Fibroblast of the aortic adventitia (primary cell): Measurements from ENCODE around the gene ITGB6. TPM values are rescaled to one million over a fixed set of nuclear protein-coding genes. Genes with fewer than 3 reads are reported as not detected.
A peak's percentile ranks its signal among the peaks of the same experiment; 100 is the strongest.

Experiments
- DNase-seq: peaks from one replicate; pipeline ENCODE4 v3.0.0-alpha.2; 2010; ENCODE audit warnings: low read depth
- H3K4me3 ChIP-seq: 2 replicates; pipeline ENCODE4 v1.5.1; 2011; ENCODE audit warnings: low read depth, mild to moderate bottlenecking, control low read depth, low read length, moderate library complexity
- total RNA-seq: library from RNA; depleted of rRNA; stranded (reverse); fragments of >200 nt; gene quantifications from 2 replicates; pipeline ENCODE4 v1.2.3, GENCODE V29; 2012; ENCODE audit warnings: low replicate concordance
- TF ChIP-seq, protein P1 (sequence below): IDR thresholded peaks from 2 replicates; pipeline ENCODE4 v1.5.1; 2011; ENCODE audit warnings: mild to moderate bottlenecking, low read length, control low read depth, inconsistent platforms; ENCODE audit not compliant: insufficient read depth

ITGB6 gene
- total RNA-seq, 1 donor = under 0.01 TPM

DNA sequence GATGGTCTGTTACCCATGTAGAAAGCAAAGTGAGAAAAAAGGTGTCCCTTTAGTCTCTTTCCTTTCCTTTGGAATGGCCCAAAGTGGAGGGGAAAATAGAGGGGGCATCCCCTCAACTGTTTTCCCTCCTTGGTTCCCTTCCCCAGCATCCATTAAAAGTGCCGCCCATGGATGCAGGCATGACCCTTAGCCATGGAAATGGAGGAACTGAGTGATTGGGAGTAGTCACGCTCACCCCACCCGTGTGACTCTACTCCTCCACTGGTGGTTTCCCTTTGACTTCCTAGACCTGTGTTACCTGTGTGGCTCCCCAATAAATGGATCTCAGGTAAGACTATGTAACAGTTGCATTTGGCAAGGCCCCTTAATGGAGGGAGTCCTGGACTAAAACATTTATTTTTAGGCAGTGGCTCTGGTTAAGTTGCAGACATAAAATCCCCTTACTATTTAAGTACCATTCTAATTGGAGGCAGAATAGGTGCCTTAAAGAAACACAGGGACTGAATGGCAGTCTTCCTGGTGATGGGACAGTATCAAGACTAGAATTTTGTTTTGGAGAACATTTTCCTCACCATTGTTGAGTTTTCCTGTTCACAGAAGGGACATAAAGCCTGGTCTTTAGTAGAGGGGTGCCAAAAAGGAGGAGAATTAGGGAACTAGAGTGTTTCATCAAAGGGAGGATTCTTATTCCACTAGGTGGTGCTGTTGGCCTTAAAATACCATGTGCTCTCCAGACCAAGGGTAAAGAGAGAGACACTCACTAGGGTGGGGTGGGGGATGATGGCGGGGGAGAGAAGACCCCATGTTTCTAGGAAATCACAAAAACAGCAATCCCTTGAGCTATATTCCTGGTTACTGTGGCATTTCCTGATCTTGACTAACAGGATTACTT is 112.0 kb downstream of the ITGB6 start:
- TF ChIP-seq, protein P1, sequence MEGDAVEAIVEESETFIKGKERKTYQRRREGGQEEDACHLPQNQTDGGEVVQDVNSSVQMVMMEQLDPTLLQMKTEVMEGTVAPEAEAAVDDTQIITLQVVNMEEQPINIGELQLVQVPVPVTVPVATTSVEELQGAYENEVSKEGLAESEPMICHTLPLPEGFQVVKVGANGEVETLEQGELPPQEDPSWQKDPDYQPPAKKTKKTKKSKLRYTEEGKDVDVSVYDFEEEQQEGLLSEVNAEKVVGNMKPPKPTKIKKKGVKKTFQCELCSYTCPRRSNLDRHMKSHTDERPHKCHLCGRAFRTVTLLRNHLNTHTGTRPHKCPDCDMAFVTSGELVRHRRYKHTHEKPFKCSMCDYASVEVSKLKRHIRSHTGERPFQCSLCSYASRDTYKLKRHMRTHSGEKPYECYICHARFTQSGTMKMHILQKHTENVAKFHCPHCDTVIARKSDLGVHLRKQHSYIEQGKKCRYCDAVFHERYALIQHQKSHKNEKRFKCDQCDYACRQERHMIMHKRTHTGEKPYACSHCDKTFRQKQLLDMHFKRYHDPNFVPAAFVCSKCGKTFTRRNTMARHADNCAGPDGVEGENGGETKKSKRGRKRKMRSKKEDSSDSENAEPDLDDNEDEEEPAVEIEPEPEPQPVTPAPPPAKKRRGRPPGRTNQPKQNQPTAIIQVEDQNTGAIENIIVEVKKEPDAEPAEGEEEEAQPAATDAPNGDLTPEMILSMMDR = peak; percentile 35
- no peak overlapping the region for H3K4me3 ChIP-seq
- DNase-seq = peak; percentile 56

- no peak overlapping the region for H3K4me3 ChIP-seq
- TF ChIP-seq, protein P1 = no peak
- DNase-seq = no peak
These were observed 114.4 kb downstream of the ITGB6 start for GRCh38 chr2:160085662-160086061.

DNA sequence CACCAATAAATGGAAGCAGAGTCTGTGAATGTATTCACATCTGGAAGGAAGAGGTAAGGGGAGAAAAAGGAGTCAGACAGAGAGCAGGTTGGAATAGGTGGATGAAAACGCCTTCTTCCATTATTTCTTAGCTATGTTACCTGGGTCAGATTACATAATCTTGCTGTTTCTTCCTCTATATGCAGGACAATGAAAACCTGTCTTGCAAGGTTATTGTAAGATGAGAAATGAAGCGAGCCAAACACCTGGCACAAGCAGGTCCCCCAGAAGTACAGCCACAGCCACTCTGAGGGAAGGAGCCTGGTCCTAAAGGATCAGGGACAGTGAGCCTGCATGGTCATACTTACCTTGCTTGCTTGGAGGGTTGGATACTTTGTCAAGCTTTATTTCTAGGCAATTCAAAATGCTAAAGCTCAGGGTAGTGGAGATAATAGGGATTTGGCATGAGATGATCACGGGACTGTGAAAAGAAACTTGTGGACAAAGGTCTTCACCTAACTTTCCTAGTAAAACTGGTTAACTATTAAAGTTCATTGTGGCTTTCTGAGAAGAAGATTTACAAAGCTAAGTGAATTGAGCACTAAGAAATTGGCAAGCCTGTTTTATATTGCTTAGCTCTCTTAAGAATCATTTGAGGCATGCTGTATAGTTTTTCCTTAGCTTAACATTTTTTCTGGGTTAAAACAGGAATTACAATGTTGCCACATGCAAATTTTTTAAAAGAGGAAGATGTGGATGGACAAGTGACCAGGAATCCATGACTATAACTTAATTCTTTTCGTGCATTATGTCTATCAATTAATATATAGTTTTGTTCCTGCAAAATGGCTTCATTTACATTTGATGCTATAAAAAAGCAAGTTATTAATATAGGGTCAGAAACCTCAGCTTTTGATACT is 121.9 kb downstream of the ITGB6 start:
- no peak for DNase-seq
- no peak overlapping the region for H3K4me3 ChIP-seq
- TF ChIP-seq, protein P1 = no peak

DNA sequence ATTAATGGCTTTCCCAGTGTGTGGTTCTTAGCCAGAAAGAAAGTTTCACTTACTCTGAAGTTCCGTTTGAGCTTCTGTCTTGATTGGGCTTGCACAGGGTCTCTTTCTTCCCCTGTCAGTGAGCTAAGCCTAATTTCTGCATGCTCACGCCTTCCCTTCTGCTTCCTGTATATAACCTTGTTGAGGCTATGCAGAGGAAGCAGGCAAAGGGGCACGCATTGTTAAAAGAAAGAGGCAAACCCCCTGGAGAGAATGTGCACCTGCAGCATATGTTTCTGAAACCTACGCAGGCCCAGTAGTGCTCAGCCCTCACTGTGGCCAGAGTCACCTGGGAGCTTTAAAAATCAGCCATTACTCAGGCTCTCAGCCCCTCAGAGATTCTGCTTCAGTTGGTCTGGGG is 123.2 kb downstream of the ITGB6 start:
- no peak for DNase-seq
- TF ChIP-seq, protein P1 = no peak
- no peak overlapping the region for H3K4me3 ChIP-seq

DNA sequence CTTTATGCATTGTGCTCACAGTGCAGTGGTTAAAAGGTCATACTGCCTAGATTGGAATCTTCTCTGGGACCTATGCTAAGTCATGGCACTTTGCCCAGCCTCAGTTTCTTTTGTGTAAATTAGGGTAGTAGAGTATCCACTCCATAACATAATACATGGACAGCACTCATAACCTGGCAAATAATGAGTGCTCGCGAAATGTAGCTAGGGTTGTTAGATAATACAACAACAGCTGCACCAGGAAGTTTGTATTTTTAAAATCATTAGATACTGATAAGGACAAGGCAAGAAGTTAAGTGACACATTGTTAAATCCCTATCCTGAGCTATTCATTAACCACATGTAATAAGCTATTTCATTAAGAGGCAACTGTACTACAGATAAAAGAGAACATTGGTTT is 123.8 kb downstream of the ITGB6 start:
- DNase-seq = no peak
- no peak overlapping the region for H3K4me3 ChIP-seq
- TF ChIP-seq, protein P1 = no peak

DNA sequence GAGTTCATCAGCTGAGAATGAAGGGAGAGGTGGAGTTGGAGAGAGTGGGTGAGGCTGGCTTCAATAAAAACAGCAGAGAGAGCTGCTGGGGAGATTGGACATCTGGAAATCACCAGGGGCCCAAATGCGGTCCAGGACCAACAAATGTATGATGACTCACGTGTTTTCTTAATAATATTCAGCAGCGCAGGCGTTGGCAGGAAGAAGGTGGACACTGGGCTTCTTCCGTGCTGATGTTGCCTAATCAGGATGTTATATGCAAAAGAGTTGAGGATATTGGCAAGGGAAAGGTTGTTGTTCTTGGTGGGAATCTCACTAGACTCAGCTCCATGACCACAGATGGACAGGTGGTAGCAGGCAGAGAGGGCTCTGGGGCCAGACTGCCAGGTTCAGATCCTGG is 124.9 kb downstream of the ITGB6 start:
- no peak overlapping the region for H3K4me3 ChIP-seq
- DNase-seq = peak; percentile 95
- TF ChIP-seq, protein P1 = no peak
